Measurements from ENCODE around the gene ATP1A3.
"Not testable (repeated sequence)": the region's sequence is repeated elsewhere in the genome, so short reads cannot be mapped to it uniquely, and the experiment has no call there.

Gene ATP1A3

GRCh38 chr19:41993612-41994483 lies at the start of gene ATP1A3:
ATP1A3 (minus strand) TSS chr19:41994230; CDS start chr19:41994076, 154 bp downstream.
- DNase-seq (ENCODE audit: low read depth), result no peak

GRCh38 chr19:42042455-42043170 lies 48.6 kb upstream of the ATP1A3 start:
- DNase-seq (ENCODE audit: low read depth), result no peak

GRCh38 chr19:42040491-42040890 lies 46.5 kb upstream of the ATP1A3 start:
- DNase-seq (ENCODE audit: low read depth), result not testable (repeated sequence)

- no peak for DNase-seq (ENCODE audit: low read depth)
These were observed 46.0 kb upstream of the ATP1A3 start for GRCh38 chr19:42040031-42040430.

GRCh38 chr19:42038666-42039065 lies 44.6 kb upstream of the ATP1A3 start:
- no peak for DNase-seq (ENCODE audit: low read depth)

- DNase-seq (ENCODE audit: low read depth), result no peak
These were observed 43.6 kb upstream of the ATP1A3 start for GRCh38 chr19:42037649-42038048.

- peak; percentile 29 for DNase-seq (ENCODE audit: low read depth)
These were observed 40.8 kb upstream of the ATP1A3 start for GRCh38 chr19:42034640-42035391.

- no peak for DNase-seq (ENCODE audit: low read depth)
These were observed 39.4 kb upstream of the ATP1A3 start for GRCh38 chr19:42033413-42033812.

- no peak for DNase-seq (ENCODE audit: low read depth)
These were observed 38.4 kb upstream of the ATP1A3 start for GRCh38 chr19:42032431-42032830.

GRCh38 chr19:42030645-42031440 lies 36.8 kb upstream of the ATP1A3 start:
- no peak for DNase-seq (ENCODE audit: low read depth)

GRCh38 chr19:42028304-42029216 lies 34.5 kb upstream of the ATP1A3 start:
- DNase-seq (ENCODE audit: low read depth), result no peak

GRCh38 chr19:42024622-42025111 lies 30.6 kb upstream of the ATP1A3 start:
- peak; percentile 78 for DNase-seq (ENCODE audit: low read depth)

- DNase-seq (ENCODE audit: low read depth), result no peak
These were observed 29.9 kb upstream of the ATP1A3 start for GRCh38 chr19:42023943-42024260.

- DNase-seq (ENCODE audit: low read depth), result peak; percentile 27
These were observed 29.3 kb upstream of the ATP1A3 start for GRCh38 chr19:42023121-42023942.

GRCh38 chr19:42022616-42023015 lies 28.6 kb upstream of the ATP1A3 start:
- DNase-seq (ENCODE audit: low read depth), result no peak

GRCh38 chr19:42021185-42021584 lies 27.2 kb upstream of the ATP1A3 start:
- no peak for DNase-seq (ENCODE audit: low read depth)

- no peak for DNase-seq (ENCODE audit: low read depth)
These were observed 24.6 kb upstream of the ATP1A3 start for GRCh38 chr19:42018503-42019193.

GRCh38 chr19:42017040-42017439 lies 23.0 kb upstream of the ATP1A3 start:
- no peak for DNase-seq (ENCODE audit: low read depth)

- DNase-seq (ENCODE audit: low read depth), result not testable (repeated sequence)
These were observed 18.7 kb upstream of the ATP1A3 start for GRCh38 chr19:42012747-42013146.

Data from GM04503 (cell line).